Osteocyte (in vitro differentiated cells): Measurements from ENCODE around the gene RNF151. TPM values are rescaled to one million over a fixed set of nuclear protein-coding genes. Genes with fewer than 3 reads are reported as not detected.
"Not testable (repeated sequence)": the region's sequence is repeated elsewhere in the genome, so short reads cannot be mapped to it uniquely, and the experiment has no call there.

ENCODE experiments used
- DNase-seq: peaks from one replicate; pipeline ENCODE4 v3.0.0; 2021; ENCODE audit warnings: mixed read lengths; ENCODE audit not compliant: unreplicated experiment; ENCODE audit errors: extremely low spot score
- H3K27ac Mint-ChIP-seq: one replicate; pipeline ENCODE4 v1.8.0; 2021; ENCODE audit warnings: mild to moderate bottlenecking, mixed read lengths; ENCODE audit not compliant: unreplicated experiment
- H3K27me3 Mint-ChIP-seq: one replicate; pipeline ENCODE4 v1.8.0; 2021; ENCODE audit warnings: mixed read lengths; ENCODE audit not compliant: unreplicated experiment
- H3K36me3 Mint-ChIP-seq: one replicate; pipeline ENCODE4 v1.8.0; 2021; ENCODE audit warnings: mixed read lengths; ENCODE audit not compliant: unreplicated experiment
- H3K4me1 Mint-ChIP-seq: one replicate; pipeline ENCODE4 v1.8.0; 2021; ENCODE audit warnings: mixed read lengths; ENCODE audit not compliant: unreplicated experiment
- H3K4me3 Mint-ChIP-seq: one replicate; pipeline ENCODE4 v1.8.0; 2021; ENCODE audit warnings: mild to moderate bottlenecking, moderate library complexity, mixed read lengths; ENCODE audit not compliant: unreplicated experiment
- H3K9me3 Mint-ChIP-seq: one replicate; pipeline ENCODE4 v1.8.0; 2021; ENCODE audit warnings: mixed read lengths; ENCODE audit not compliant: unreplicated experiment
- CTCF ChIP-seq: fragments of 200-600 bp; sonication (generic); IDR thresholded peaks from 2 replicates; pipeline ENCODE4 v1.5.0; 2021; ENCODE audit warnings: antibody characterized with exemption, mild to moderate bottlenecking, moderate library complexity
- total RNA-seq: library from RNA; stranded (reverse); gene quantifications from 2 replicates; pipeline ENCODE4 v1.2.1, GENCODE V29; 2021

Gene RNF151
- total RNA-seq, 1 donor from 2014 or later = 0.46 TPM

- no peaks in the 10 kb centered on the region for H3K36me3 Mint-ChIP-seq
- peak; percentile 92 for DNase-seq
- H3K27ac Mint-ChIP-seq = peak within 1 kb of the TSS; percentile 91
- H3K27me3 Mint-ChIP-seq = no peaks in the 10 kb centered on the region
- peak within 1 kb of the TSS; percentile 88 for H3K4me3 Mint-ChIP-seq
- H3K4me1 Mint-ChIP-seq = peaks cover 34% of the 10 kb centered on the region
- no peaks in the 10 kb centered on the region for H3K9me3 Mint-ChIP-seq
- peak; percentile 11 for TF ChIP-seq CTCF
These were observed 43.3 kb downstream of the RNF151 start, which contains the start of gene ZNF598 for GRCh38 chr16:2009791-2010510. TSS of gene ZNF598 (minus strand) at chr16:2009821.

GRCh38 chr16:2011726-2012125 lies 45.1 kb downstream of the RNF151 start:
- H3K4me3 Mint-ChIP-seq, H3K9me3 Mint-ChIP-seq, H3K36me3 Mint-ChIP-seq, H3K27me3 Mint-ChIP-seq, DNase-seq, H3K27ac Mint-ChIP-seq: not testable (repeated sequence)
- peaks cover 36% of the 10 kb centered on the region for H3K4me1 Mint-ChIP-seq

GRCh38 chr16:2013527-2013926 lies 46.9 kb downstream of the RNF151 start:
- DNase-seq = no peak
- H3K4me1 Mint-ChIP-seq = peaks cover 18% of the 10 kb centered on the region
- no peak overlapping the region for H3K4me3 Mint-ChIP-seq
- no peak overlapping the region for H3K27ac Mint-ChIP-seq
- H3K9me3 Mint-ChIP-seq = no peaks in the 10 kb centered on the region
- no peaks in the 10 kb centered on the region for H3K27me3 Mint-ChIP-seq
- no peaks in the 10 kb centered on the region for H3K36me3 Mint-ChIP-seq
- TF ChIP-seq CTCF = no peak

GRCh38 chr16:2015117-2015946 lies 48.7 kb downstream of the RNF151 start:
- Mint-ChIP-seq H3K27ac (peak overlapping the region; percentile 44), H3K4me1 (peaks cover 11% of the 10 kb centered on the region), H3K4me3 (no peak overlapping the region), H3K9me3 (no peaks in the 10 kb centered on the region), H3K36me3 (no peaks in the 10 kb centered on the region), H3K27me3 (no peaks in the 10 kb centered on the region)
- no peak for TF ChIP-seq CTCF
- no peak for DNase-seq

GRCh38 chr16:2015947-2016208 lies 49.2 kb downstream of the RNF151 start:
- Mint-ChIP-seq H3K9me3 (no peaks in the 10 kb centered on the region), H3K4me1 (peaks cover 15% of the 10 kb centered on the region), H3K36me3 (no peaks in the 10 kb centered on the region), H3K27me3 (peaks cover 4% of the 10 kb centered on the region), H3K27ac (peak overlapping the region; percentile 38), H3K4me3 (no peak overlapping the region)
- no peak for DNase-seq
- TF ChIP-seq CTCF = no peak
